NCI-H82 (cell line): Measurements from ENCODE around the gene CBLB.
A peak's percentile ranks its signal among the peaks of the same experiment; 100 is the strongest.

Experiments used
- DNase-seq: peaks from one replicate; lab custom pipeline; 2025; lab: John Stamatoyannopoulos, UW

The CBLB gene

GRCh38 chr3:105845488-105845887 is 23.3 kb downstream of the CBLB start:
- DNase-seq, result no peak

- no peak for DNase-seq
Measured at GRCh38 chr3:105844704-105845103, 24.1 kb downstream of the CBLB start.

GRCh38 chr3:105843994-105844393 is 24.8 kb downstream of the CBLB start:
- no peak for DNase-seq

- DNase-seq, result peak; percentile 75
Measured at GRCh38 chr3:105842943-105843342, 25.9 kb downstream of the CBLB start.

GRCh38 chr3:105842449-105842848 is 26.4 kb downstream of the CBLB start:
- peak; percentile 29 for DNase-seq

GRCh38 chr3:105837947-105838346 is 30.9 kb downstream of the CBLB start:
- DNase-seq, result no peak

- DNase-seq, result no peak
Measured at GRCh38 chr3:105837143-105837740, 31.6 kb downstream of the CBLB start.

- DNase-seq, result no peak
Measured at GRCh38 chr3:105836533-105836932, 32.3 kb downstream of the CBLB start.

- DNase-seq, result peak; percentile 25
Measured at GRCh38 chr3:105835606-105836005, 33.2 kb downstream of the CBLB start.

GRCh38 chr3:105834768-105835167 is 34.0 kb downstream of the CBLB start:
- DNase-seq, result no peak

GRCh38 chr3:105832644-105833043 is 36.2 kb downstream of the CBLB start:
- DNase-seq, result no peak

- DNase-seq, result no peak
Measured at GRCh38 chr3:105830836-105831235, 38.0 kb downstream of the CBLB start.

- DNase-seq, result no peak
Measured at GRCh38 chr3:105829871-105830622, 38.8 kb downstream of the CBLB start.

- DNase-seq, result no peak
Measured at GRCh38 chr3:105829229-105829628, 39.6 kb downstream of the CBLB start.

GRCh38 chr3:105828703-105829102 is 40.1 kb downstream of the CBLB start:
- no peak for DNase-seq

- peak; percentile 31 for DNase-seq
Measured at GRCh38 chr3:105827959-105828358, 40.9 kb downstream of the CBLB start.

- no peak for DNase-seq
Measured at GRCh38 chr3:105826778-105827634, 41.8 kb downstream of the CBLB start.

- no peak for DNase-seq
Measured at GRCh38 chr3:105824129-105824528, 44.7 kb downstream of the CBLB start.

- no peak for DNase-seq
Measured at GRCh38 chr3:105823149-105823867, 45.5 kb downstream of the CBLB start.

- DNase-seq, result no peak
Measured at GRCh38 chr3:105822171-105823123, 46.4 kb downstream of the CBLB start.

GRCh38 chr3:105821433-105821832 is 47.4 kb downstream of the CBLB start:
- DNase-seq, result no peak
